ENCODE results near the gene NTN3. TPM values are rescaled to one million over a fixed set of nuclear protein-coding genes. Genes with fewer than 3 reads are reported as not detected.

NTN3 gene
- polyA plus RNA-seq, 1 of the 3 experiments (the other 2 are of a cell fraction) = 0.28 TPM

DNA sequence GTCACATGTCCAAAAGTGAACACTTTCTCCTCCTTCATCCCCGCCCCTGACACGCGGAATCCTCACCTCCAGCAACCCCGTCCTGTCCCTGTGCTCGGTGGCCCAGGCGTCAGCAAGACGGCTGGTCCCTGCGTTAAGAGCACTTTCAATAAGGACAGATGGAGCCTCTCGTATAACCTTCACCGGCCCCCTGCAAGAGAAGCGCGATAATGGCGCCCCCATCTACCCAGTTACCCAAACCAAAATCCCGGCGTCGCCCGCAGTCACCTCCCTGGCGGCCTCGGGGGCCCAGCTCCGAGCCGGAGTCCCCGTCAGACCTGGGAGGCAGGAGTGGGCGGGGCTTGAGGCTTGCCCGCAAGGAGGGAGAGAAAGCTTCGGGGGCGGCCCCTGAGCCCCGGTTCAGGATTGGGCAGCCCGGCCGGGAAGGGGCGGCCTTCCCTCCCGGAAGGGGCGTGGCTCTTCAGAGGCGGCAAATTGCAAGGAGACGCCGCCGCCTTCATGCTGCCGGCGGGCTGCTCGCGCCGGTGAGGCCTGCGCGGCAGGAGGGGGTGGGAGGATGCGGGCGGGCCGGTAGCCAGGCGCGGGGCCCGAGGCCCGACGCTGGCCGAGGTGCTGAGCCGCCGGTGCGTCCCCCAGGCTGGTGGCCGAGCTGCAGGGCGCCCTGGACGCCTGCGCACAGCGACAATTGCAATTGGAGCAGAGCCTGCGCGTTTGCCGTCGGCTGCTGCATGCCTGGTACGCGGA lies 11.3 kb upstream of the NTN3 start, which contains the start of gene TEDC2 (continued):
- TF ChIP-seq EP300 (IDR thresholded peaks at IDR 0.05; ENCODE audit: borderline replicate concordance in 1 of 2, low read depth in 1 of 2, low read length in 1 of 2) = no peak
- TF ChIP-seq, protein P1, sequence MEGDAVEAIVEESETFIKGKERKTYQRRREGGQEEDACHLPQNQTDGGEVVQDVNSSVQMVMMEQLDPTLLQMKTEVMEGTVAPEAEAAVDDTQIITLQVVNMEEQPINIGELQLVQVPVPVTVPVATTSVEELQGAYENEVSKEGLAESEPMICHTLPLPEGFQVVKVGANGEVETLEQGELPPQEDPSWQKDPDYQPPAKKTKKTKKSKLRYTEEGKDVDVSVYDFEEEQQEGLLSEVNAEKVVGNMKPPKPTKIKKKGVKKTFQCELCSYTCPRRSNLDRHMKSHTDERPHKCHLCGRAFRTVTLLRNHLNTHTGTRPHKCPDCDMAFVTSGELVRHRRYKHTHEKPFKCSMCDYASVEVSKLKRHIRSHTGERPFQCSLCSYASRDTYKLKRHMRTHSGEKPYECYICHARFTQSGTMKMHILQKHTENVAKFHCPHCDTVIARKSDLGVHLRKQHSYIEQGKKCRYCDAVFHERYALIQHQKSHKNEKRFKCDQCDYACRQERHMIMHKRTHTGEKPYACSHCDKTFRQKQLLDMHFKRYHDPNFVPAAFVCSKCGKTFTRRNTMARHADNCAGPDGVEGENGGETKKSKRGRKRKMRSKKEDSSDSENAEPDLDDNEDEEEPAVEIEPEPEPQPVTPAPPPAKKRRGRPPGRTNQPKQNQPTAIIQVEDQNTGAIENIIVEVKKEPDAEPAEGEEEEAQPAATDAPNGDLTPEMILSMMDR (IDR thresholded peaks at IDR 0.05) = no peak
- no peak for TF ChIP-seq TCF12 (IDR thresholded peaks at IDR 0.05)
- no peak for TF ChIP-seq SMC3 (IDR thresholded peaks at IDR 0.05; ENCODE audit: low read depth, low read length)
- TF ChIP-seq EZH2phosphoT487 (IDR thresholded peaks at IDR 0.05; ENCODE audit: borderline replicate concordance, low read depth) = no peak
- TF ChIP-seq, protein P2, sequence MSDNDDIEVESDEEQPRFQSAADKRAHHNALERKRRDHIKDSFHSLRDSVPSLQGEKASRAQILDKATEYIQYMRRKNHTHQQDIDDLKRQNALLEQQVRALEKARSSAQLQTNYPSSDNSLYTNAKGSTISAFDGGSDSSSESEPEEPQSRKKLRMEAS (IDR thresholded peaks at IDR 0.05; ENCODE audit: low read depth) = peak; percentile 86
- TF ChIP-seq CHD2 (IDR thresholded peaks at IDR 0.05; ENCODE audit: low read length, partially characterized antibody) = peak; percentile 39
- TF ChIP-seq SIN3A (IDR thresholded peaks at IDR 0.05; ENCODE audit: borderline replicate concordance, low read depth, low read length) = no peak; the same call in 1 of the 2 replicates
- no peak for TF ChIP-seq GATA2 (CRISPR knock-in tag; IDR thresholded peaks at IDR 0.05)

DNA sequence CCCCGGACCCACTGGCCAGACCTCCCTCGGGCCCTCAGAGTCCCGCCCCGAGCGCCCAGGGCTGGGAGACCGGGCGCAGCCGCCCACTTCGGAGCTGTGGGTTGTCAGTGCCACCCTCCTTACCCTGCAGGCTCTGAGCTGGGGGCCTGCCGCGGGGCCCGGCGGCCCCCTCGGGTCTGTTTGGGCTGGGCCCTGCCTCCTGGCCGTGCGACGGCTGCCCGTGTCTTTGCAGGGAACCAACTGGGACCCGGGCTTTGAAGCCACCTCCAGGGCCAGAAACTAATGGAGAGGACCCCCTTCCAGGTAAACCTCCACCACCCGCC lies 10.7 kb upstream of the NTN3 start:
- peaks cover 19% of the 10 kb centered on the region for H3F3A ChIP-seq (replicated peaks; ENCODE audit: insufficient read depth)
- no peak for DNase-seq
- H3K4me1 ChIP-seq (ENCODE audit: control insufficient read depth in 1 of 2, insufficient read depth in 2 of 2, low read depth in 1 of 2, low read length in 1 of 2) = peaks cover 9 to 24% of the 10 kb centered on the region in 2 experiments; a peak in 2 of 4 replicates
- H4K20me1 ChIP-seq (ENCODE audit: insufficient read depth) = no peaks in the 10 kb centered on the region
- H3K9me2 ChIP-seq = no peaks in the 10 kb centered on the region
- 7% methylated on average over 6 of the region's 20 CpGs for WGBS (ENCODE audit: low lambda C conversion rate)
- H3K36me3 ChIP-seq (replicated peaks in 1 of 2; ENCODE audit: control insufficient read depth in 1 of 2, insufficient read depth in 2 of 2, low read length in 1 of 2) = peaks cover 0 to 14% of the 10 kb centered on the region in 2 experiments
- ChIA-PET CTCF (interaction anchor here (0.6 to 4.8 kb wide), 9 partner anchors 9 to 120 kb away, joined by 3 to 27 read pairs (median 3); partner anchors contain the start of genes ABCA3 and TBC1D24), POLR2A (interaction anchor here (1.8 to 2.0 kb wide), 2 partner anchors 9 to 23 kb away, joined by 5 to 19 read pairs; no protein-coding TSS in a partner anchor)
- H3K79me2 ChIP-seq (ENCODE audit: insufficient read depth) = peaks cover 14% of the 10 kb centered on the region; the same call in 1 of the 2 replicates
- H3K4me2 ChIP-seq = peak overlapping the region; percentile 96
- H3K4me3 ChIP-seq (ENCODE audit: low read depth in 2 of 2, low read length in 1 of 2) = peak overlapping the region; percentile 66 to 71
- TF ChIP-seq RAD21 (IDR thresholded peaks at IDR 0.05; ENCODE audit: low read length) = no peak
- no peaks in the 10 kb centered on the region for H3K9me3 ChIP-seq
- H2AFZ ChIP-seq (ENCODE audit: low read depth) = peak overlapping the region; percentile 65
- H3K27me3 ChIP-seq (ENCODE audit: insufficient read depth) = no peaks in the 10 kb centered on the region
- peak overlapping the region in 1 of 2 experiments; percentile 47; a peak in 2 of 4 replicates for H3K27ac ChIP-seq (ENCODE audit: low read depth in 2 of 2, low read length in 1 of 2)
- peak overlapping the region; percentile 60; the same call in 1 of the 2 replicates for H3K9ac ChIP-seq

DNA sequence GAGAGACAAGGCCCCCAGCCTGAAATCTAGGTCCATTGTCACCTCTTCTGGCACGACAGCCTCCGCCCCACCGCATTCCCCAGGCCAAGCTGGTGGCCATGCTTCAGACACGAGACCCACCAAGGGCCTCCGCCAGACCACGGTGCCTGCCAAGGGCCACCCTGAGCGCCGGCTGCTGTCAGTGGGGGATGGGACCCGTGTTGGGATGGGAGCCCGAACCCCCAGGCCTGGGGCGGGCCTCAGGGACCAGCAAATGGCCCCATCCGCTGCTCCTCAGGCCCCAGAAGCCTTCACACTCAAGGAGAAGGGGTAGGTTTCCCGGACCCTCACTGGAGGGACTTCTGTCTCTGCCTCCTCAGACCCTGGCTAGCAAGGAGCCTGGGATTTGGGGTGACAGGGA lies 10.2 kb upstream of the NTN3 start:
- no peaks in the 10 kb centered on the region for H4K20me1 ChIP-seq (ENCODE audit: insufficient read depth)
- no peak overlapping the region for H3K27ac ChIP-seq (ENCODE audit: low read depth in 2 of 2, low read length in 1 of 2)
- H3K9me2 ChIP-seq = no peaks in the 10 kb centered on the region
- H3K79me2 ChIP-seq (ENCODE audit: insufficient read depth) = peaks cover 14% of the 10 kb centered on the region; the same call in 1 of the 2 replicates
- ChIA-PET CTCF (interaction anchor here (0.6 to 4.8 kb wide), 7 partner anchors 8 to 121 kb away, joined by 3 to 27 read pairs (median 4); partner anchors contain the start of gene ABCA3), POLR2A (interaction anchor here (1.8 to 2.0 kb wide), 2 partner anchors 8 to 22 kb away, joined by 5 to 19 read pairs; no protein-coding TSS in a partner anchor)
- H3K9me3 ChIP-seq = no peaks in the 10 kb centered on the region
- no peak overlapping the region for H2AFZ ChIP-seq (ENCODE audit: low read depth)
- peaks cover 9 to 24% of the 10 kb centered on the region in 2 experiments; a peak in 2 of 4 replicates for H3K4me1 ChIP-seq (ENCODE audit: control insufficient read depth in 1 of 2, insufficient read depth in 2 of 2, low read depth in 1 of 2, low read length in 1 of 2)
- peak overlapping the region; percentile 96 for H3K4me2 ChIP-seq
- 61% methylated on average over 3 of the region's 13 CpGs for WGBS (ENCODE audit: low lambda C conversion rate)
- H3K36me3 ChIP-seq (replicated peaks in 1 of 2; ENCODE audit: control insufficient read depth in 1 of 2, insufficient read depth in 2 of 2, low read length in 1 of 2) = peaks cover 0 to 11% of the 10 kb centered on the region in 2 experiments
- H3K27me3 ChIP-seq (ENCODE audit: insufficient read depth) = no peaks in the 10 kb centered on the region
- H3F3A ChIP-seq (replicated peaks; ENCODE audit: insufficient read depth) = peaks cover 22% of the 10 kb centered on the region
- peak overlapping the region; percentile 60; the same call in 1 of the 2 replicates for H3K9ac ChIP-seq
- no peak for DNase-seq
- peak overlapping the region; percentile 66 to 71 for H3K4me3 ChIP-seq (ENCODE audit: low read depth in 2 of 2, low read length in 1 of 2)
- TF ChIP-seq, protein P3, sequence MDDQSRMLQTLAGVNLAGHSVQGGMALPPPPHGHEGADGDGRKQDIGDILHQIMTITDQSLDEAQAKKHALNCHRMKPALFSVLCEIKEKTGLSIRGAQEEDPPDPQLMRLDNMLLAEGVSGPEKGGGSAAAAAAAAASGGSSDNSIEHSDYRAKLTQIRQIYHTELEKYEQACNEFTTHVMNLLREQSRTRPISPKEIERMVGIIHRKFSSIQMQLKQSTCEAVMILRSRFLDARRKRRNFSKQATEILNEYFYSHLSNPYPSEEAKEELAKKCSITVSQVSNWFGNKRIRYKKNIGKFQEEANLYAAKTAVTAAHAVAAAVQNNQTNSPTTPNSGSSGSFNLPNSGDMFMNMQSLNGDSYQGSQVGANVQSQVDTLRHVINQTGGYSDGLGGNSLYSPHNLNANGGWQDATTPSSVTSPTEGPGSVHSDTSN (IDR thresholded peaks at IDR 0.05) = no peak
- no peak for TF ChIP-seq FOSL2 (IDR thresholded peaks at IDR 0.05; ENCODE audit: borderline replicate concordance, low read depth)
- TF ChIP-seq, protein P4, sequence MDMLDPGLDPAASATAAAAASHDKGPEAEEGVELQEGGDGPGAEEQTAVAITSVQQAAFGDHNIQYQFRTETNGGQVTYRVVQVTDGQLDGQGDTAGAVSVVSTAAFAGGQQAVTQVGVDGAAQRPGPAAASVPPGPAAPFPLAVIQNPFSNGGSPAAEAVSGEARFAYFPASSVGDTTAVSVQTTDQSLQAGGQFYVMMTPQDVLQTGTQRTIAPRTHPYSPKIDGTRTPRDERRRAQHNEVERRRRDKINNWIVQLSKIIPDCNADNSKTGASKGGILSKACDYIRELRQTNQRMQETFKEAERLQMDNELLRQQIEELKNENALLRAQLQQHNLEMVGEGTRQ (IDR thresholded peaks at IDR 0.05; ENCODE audit: borderline replicate concordance, low read depth, low read length) = no peak
- no peak for TF ChIP-seq YY1 (IDR thresholded peaks at IDR 0.05; ENCODE audit: low read depth)
- no peak for TF ChIP-seq NFIC (IDR thresholded peaks at IDR 0.05; ENCODE audit: borderline replicate concordance)
- no peak for TF ChIP-seq FOXM1 (IDR thresholded peaks at IDR 0.05; ENCODE audit: low read depth)
- TF ChIP-seq, protein P5, sequence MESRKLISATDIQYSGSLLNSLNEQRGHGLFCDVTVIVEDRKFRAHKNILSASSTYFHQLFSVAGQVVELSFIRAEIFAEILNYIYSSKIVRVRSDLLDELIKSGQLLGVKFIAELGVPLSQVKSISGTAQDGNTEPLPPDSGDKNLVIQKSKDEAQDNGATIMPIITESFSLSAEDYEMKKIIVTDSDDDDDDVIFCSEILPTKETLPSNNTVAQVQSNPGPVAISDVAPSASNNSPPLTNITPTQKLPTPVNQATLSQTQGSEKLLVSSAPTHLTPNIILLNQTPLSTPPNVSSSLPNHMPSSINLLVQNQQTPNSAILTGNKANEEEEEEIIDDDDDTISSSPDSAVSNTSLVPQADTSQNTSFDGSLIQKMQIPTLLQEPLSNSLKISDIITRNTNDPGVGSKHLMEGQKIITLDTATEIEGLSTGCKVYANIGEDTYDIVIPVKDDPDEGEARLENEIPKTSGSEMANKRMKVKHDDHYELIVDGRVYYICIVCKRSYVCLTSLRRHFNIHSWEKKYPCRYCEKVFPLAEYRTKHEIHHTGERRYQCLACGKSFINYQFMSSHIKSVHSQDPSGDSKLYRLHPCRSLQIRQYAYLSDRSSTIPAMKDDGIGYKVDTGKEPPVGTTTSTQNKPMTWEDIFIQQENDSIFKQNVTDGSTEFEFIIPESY (IDR thresholded peaks at IDR 0.05; ENCODE audit: borderline replicate concordance, low read depth) = no peak
- no peak for TF ChIP-seq NRF1 (IDR thresholded peaks at IDR 0.05; ENCODE audit: low read depth, low read length)
- no peak for TF ChIP-seq GABPA (IDR thresholded peaks at IDR 0.05; ENCODE audit: low read depth)
